OCI-LY3 (cell line): ENCODE data around the gene SCN1A.

Experiments used
- EZH2phosphoT487 ChIP-seq: fragments of 200-600 bp; shearing (Covaris generic); IDR thresholded peaks from 2 replicates; pipeline ENCODE4 v1.6.1; 2018; ENCODE audit warnings: antibody characterized with exemption, mixed run types, low read depth
- TF ChIP-seq, protein P1 (sequence below): fragments of 200-600, 300-600 bp; sonication (generic); IDR thresholded peaks from 2 replicates; pipeline ENCODE4 v1.5.1; 2014; ENCODE audit warnings: antibody characterized with exemption, low read length, low read depth

GRCh38 chr2:166158546-166158945 is 30.7 kb upstream of the SCN1A start:
- TF ChIP-seq, protein P1, sequence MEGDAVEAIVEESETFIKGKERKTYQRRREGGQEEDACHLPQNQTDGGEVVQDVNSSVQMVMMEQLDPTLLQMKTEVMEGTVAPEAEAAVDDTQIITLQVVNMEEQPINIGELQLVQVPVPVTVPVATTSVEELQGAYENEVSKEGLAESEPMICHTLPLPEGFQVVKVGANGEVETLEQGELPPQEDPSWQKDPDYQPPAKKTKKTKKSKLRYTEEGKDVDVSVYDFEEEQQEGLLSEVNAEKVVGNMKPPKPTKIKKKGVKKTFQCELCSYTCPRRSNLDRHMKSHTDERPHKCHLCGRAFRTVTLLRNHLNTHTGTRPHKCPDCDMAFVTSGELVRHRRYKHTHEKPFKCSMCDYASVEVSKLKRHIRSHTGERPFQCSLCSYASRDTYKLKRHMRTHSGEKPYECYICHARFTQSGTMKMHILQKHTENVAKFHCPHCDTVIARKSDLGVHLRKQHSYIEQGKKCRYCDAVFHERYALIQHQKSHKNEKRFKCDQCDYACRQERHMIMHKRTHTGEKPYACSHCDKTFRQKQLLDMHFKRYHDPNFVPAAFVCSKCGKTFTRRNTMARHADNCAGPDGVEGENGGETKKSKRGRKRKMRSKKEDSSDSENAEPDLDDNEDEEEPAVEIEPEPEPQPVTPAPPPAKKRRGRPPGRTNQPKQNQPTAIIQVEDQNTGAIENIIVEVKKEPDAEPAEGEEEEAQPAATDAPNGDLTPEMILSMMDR = no peak
- TF ChIP-seq EZH2phosphoT487 = no peak
